Raji (cell line): ENCODE data around the gene LCN9.

Experiments used
- POLR2A ChIP-seq: IDR thresholded peaks from 2 replicates; pipeline ENCODE4 v1.6.1; 2011; ENCODE audit warnings: low read depth, low read length, control low read depth; ENCODE audit not compliant: insufficient read depth

LCN9 gene

DNA sequence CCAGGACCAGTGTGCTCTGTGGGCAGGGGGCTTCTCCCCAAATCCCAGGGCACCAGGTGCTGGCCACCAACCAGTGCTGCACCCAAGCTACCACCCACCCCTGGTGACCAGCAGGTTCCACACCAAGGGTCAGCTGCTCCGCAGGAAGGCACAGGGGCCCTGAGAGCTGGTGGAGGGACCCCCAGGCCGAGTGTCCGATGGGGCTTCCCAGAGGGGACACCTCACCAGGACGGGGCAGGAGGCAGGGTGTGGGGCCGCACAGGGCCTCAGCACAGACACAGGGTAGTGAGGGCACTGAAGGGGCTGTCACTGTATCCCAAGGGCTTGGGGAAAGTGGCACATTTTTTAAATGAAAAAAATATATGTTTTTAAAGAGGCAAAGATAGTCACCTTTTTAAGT, 18.1 kb downstream of the LCN9 start:
- TF ChIP-seq POLR2A, result no peak

DNA sequence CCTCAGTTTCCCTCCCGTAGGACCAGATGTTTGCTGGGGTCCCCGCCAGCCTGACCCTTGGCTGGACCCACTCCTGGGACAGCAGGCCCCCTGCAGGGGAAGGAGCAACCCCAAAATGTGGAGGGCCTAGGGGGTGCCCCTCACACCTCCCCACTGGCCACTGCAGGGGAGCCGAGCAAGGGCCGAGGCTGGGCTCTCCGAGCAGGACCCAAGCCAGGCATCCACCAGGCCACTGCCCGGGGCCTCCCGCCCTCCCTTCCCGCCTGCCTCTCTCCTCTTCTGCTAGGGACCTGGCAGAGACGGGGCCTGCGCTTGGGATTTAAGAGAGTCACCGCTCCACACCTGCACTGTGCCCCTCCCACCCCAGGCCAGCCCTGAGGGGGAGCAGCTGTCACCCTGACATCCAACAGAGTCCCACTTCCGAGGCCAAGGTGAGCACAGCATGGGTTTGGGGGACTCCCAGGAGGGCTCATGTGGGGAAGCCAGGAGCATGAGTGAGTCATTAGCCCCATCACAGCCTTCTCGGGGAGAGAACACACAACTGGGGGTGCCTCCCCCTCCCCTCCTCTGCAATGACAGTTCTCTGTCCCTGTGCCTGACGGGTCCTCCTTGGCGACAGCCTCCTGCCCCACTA, 20.4 kb downstream of the LCN9 start:
- no peak for TF ChIP-seq POLR2A

DNA sequence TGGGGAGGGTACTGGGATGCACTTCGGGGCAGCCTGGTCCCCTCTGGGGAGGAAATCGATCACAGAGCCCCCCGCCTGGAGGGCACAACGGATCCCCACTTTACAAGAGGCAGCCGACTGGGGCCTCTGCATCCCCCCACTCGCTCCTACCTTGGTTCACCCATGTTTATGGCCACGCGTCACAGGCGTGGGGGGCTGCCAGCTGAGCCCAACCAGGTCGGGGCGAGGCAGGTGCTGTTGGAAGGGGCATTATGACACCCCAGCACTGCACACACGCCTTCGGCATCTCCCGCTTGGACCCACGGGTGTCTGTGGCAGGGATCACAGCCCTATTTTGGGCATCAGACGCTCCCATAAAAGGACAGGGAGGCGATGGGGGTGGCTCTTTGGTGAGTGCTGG, 21.6 kb downstream of the LCN9 start:
- no peak for TF ChIP-seq POLR2A

DNA sequence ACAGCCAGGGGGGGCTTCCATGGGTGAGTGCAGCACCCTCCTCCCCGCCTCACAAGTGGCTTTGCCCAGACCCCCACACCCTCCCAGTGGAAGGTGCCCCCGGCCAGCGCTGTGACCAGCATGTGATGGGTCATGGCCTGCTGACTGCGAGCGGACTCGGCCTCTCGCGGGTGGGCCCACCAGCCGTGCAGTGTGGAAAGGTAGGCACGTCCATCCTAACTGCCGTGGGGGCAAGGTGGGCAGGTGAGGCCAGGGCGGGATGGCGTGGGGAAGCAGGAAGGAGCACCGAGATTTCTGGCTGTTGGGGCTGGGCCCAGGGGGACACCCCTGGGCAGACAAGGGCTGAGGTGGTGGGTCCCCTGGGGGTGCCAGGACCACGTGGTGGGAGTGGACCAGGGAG, 24.1 kb downstream of the LCN9 start:
- no peak for TF ChIP-seq POLR2A

DNA sequence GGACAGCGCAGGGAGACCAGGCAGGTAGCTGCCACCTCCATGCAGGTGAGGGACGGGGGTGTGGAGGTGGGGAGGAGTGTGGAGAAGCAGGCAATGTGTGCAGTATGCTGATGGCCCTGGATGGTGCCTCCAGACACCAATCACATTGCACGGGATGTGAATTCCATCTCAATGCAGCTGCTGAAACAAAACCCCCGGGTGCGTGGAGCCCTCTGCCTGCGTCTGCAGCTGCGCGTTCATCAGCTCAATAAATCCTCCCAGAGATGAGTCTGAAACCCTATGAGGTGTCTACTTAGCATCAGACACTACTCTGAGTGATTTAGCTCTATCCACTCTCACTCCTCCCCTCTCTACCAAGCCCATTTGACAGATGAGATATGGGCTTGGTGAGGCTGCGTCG, 25.9 kb downstream of the LCN9 start:
- TF ChIP-seq POLR2A, result no peak

DNA sequence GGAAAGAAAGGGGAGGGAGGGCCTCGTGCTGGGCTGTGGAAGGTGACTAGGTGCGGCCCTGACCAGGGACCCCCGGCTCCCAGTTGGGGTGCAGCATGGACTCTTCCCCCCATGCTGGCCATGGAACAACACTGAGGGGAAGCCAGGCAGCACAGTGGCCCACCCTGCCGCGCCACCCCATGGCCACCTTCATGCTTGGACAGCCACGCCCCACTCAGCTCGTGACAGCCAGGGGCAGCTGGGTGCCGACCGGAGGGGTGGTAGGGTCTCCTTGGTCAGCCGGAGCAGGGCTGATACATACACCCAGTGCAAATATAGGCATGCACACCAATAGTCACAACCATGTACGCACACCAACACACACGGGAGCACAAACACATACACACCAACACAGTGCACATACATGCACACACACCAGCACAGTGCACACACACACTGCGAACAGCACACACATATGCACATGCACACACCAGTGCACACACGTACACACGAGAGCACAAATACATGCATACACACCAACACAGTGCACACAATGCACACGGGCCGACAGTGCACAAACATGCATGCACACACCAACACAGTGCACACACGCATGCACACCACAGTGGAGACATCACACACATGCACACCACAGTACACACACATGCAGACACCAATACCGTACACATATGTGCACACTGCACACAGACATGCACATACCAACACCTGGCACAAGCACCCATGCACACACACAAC, 27.9 kb downstream of the LCN9 start:
- TF ChIP-seq POLR2A, result no peak

DNA sequence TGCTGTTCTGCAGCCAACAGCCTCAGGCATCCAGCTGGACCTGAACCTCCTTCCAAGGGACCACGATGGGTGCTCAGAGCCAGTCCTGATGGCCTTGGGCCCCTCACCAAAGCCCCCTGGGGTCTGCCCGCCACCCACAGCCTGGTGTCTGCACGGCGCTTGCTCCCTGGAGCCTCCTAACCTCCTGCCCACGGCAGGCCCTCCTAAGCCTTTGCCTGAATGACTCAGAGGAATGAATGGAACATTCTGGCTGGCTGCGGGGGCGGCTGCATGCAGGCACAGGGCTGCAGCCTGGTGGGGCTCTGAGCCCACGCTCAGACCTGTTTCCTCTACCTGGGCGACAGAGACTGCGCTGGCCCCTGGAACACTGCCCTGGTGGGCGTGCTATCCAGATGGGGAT, 29.3 kb downstream of the LCN9 start:
- TF ChIP-seq POLR2A, result no peak

DNA sequence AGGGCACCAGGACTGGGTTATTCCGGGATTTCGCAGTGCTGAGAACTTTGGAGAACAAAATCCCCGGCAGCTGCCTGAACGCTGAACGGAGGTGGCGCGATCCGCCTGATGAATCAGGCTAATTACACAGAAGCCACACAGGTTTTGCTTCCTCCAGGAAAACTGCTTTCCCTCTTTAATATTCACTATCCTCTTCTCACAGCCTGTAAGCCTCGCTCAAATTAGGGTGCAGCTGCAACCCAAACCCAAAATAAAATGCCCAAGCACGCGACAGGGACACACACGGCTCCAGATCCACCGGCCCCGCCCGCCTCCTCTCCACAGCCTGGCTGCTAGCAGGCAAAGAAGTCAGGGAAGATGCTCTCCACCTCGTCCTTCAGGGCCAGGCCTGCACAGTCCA, 30.2 kb downstream of the LCN9 start:
- no peak for TF ChIP-seq POLR2A

DNA sequence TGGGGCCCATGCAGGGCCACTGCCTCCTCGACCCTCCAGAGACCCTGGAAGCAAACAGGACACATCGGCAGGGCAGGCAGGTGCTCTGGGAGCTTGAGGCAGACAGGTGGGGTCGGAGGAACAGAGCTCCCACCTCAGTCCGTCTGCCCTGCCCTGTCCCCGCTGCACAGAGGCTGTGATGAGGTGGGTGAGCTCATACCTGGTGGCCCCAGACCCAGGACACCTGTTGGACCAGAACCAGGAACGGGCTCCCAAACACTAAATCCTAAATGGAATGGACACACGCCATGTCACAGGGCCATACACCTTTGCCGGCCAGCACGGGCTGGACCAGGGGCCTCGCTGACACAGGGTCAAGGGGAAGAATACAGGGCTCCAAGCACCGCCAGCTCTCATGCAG, 30.7 kb downstream of the LCN9 start:
- TF ChIP-seq POLR2A, result no peak

DNA sequence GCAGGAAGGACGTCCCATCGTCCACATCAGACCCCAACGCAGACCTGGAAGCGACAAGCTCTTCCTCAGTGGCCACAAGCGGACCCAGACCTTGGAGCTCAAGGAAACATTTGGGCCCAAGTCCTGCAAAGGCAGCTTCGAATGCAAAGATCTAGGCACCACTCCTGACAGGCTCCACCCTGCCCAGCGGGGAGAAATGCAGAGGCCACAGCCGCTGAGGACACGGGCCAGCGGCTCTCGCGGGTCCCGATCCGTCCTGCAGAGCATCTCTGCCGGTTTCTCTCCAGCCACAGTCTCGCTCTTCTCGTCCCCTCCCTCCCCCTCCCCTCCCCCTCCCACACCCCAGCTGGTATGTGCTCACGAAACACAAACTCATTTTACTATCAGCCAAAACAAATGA, 31.3 kb downstream of the LCN9 start:
- no peak for TF ChIP-seq POLR2A

DNA sequence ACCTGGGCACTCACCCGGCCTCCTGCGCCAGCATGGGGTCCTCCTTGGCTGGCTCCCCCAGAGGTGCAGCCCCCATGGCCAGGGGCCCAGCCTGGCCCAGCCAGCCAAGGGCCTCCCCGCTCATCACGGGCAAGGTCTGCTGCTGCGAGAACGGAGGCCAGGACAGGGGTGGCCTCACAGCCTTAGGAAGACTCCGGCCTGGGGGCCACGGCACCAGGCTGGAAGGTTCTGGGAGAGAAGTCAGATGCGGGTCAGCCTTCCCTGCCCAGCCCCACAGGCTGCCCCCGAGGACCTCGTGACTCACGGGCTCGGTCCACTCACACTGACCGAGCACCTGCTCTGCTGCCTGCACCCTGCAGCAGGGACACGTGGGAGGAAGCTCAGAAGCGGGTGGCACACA, 31.9 kb downstream of the LCN9 start:
- no peak for TF ChIP-seq POLR2A

DNA sequence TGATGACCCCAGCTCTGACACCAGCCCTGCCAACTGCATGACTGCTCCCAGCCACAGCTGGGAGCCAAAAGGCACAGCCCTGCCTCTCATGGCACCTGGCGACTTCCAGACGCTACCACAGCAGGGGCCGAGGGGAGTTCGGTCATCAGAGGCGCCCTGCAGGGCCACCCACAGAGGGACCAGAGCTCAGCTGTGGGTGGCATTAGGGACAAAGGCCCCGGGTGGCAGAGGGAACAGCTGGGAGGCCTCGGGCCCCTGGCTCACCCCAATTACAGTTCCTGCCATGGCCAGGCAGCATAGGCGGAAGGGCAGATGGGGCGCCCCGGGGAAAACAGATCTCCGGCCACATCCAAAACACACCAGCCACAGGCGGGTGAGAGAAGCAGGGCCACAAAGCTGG, 32.5 kb downstream of the LCN9 start:
- TF ChIP-seq POLR2A, result no peak

DNA sequence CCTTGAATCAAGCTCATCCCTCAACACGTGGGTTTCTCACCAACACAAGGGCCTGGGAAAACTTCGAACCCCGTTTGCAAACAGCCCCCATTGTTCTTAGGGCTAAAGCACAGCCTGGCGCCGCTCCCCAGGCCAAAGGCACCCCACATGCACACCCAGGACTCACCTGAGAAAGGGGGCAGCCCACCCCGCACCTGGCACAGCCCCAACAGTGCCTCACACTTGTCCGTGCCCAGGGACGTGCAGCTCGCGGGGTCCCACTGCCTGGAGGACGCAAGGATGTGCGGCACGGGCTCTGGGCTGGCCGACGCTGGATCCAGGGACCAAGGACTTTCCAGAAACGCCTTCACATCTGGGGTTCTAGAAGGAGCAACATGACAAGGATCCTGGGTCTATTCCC, 33.3 kb downstream of the LCN9 start:
- TF ChIP-seq POLR2A, result no peak

DNA sequence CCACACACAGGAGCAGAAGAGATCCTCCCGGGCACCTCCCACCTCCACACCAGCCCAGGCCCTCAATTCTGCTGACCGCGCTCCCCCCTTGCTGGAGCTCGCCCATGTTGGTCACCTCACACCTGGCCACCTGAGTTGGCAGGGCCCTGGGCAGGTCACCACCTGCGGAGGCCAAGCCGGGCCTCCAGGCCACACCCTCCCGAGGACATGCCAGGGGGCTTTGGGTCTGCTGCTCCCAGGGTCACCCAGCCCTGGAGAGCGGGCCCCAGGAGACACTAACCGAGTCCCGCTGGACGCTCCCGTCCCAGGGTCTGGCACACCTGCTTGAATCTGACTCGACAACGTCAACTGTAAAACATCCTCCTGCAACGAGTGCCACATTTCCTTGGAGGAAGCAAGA, 34.1 kb downstream of the LCN9 start:
- TF ChIP-seq POLR2A, result no peak

DNA sequence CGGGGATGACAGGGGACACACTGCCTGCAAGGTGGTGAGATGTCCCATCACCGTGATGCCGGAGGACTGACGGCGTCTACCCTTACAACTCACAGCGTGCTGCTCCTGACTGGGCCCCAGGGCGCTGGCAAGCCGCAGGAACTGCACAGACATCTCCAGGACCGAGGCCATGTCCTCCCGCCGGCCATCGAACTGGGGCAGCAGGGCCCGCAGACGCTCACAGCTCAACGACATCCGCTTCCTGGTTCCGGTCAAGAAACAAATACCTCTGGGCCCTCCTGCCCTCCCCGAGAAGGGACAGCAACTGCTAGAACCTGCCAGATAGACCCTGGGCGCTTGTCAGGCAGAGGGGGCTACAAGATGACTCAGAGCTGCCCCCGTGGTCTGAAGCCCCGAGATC, 35.1 kb downstream of the LCN9 start:
- TF ChIP-seq POLR2A, result no peak

DNA sequence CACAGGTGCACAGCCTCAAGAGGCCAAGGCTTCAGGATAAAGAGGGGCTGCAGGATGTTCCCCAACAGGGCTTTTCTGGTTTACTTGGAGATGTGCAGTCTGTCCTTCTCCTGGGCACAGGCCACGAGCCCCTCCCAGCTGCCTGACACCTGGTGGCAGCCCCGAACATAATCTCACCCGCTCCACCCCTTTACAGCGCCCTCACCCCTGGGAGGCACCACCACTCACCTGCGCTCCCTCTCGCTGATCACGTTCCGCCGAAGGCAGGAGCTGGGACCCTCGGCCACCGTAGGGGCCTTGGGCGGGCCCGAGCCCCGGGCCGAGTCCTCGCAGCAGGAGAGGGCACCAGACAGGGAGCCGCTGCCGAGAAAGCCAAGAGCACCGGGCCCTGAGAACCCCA, 35.7 kb downstream of the LCN9 start:
- TF ChIP-seq POLR2A, result no peak

DNA sequence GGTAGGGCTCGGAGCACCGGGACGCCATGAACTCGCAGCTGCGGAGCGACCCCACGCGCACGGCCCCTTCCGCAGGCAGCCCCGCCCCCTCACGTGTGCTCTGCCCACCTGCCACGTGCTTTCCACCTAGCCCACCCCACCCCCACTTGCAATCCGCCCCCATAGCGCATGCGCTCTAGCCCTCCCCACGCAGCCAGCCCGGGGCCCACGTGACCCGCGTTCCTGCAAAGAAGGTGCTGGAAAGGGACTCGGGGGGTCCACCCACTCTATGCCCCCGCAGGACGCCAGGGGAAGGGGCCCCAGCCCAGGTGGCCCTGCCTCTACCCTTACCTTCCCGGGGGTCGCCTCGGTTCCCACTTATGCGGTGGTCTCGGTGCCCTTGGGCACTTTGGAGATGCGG, 36.3 kb downstream of the LCN9 start, which contains the start of gene SOHLH1:
Gene SOHLH1 (minus strand): TSS at position 42 of the 400 bp plus-strand sequence. CDS start 14 bp downstream, at position 28.
- TF ChIP-seq POLR2A, result no peak

DNA sequence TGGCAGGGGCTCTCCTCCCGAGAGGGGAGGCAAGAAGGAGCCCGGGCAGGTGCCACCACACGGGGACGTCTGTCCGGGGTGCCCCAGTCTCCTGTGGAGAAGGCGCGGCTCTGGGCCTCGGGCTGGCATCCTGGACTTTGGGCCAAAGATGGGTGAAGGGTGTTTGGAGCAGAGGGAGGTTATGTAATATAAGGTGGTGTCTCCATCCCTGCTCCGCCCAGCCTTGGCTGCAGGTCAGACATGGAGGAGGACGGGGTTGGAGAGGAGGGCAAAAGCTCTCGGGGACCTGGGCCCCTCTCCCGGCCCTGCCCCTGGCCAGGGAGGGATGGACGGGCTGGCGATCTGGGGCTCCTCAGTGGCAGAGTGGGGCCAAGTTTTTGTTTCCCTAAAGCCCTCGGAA, 37.4 kb downstream of the LCN9 start:
- no peak for TF ChIP-seq POLR2A
